ENCODE results near the gene FLNA. TPM values are rescaled to one million over a fixed set of nuclear protein-coding genes. Genes with fewer than 3 reads are reported as not detected.

The FLNA gene
- total RNA-seq, 1 experiment from 2014 or later: 920 TPM

DNA sequence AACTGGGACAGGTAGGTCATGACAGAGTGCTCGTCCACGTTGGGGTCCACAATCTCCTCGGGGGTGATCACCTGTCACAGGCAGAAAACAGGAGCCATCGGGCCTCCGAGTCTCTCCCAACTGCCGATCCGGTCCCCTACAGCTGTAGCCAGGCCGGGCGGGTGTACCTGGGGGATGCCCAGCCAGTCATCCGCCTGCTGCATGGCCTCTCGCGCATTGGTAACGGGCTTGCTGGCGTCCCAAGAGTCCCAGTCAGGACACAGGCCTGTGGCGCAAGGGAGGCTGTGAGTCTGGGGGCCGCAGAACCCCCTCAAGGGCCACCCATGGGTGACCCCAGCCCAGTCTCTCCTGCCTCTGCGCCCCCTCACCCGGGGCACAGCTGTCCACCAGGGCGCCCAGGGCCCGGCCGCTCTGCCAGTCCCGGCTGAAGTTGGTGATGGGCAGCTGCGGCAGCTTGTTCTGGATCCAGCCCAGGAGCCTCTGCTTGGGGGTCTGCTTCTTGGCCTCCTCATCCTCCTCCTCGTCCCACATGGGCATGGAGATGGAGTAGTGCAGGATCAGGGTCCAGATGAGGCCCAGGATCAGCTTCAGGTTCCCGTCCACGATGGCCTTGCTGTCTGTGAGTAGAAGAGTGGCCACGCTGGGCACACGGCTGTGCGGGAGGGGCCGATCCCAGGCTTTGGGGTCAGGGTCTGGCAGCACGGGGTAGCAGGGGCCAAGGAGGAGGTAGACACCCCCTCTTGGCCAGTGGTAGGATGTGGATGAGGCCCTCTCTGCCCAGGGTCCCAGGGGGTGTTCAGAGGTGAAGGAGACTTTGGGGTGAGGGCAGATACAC is 6.7 kb downstream of the FLNA start:
- TF ChIP-seq SIN3A (IDR thresholded peaks at IDR 0.05; ENCODE audit: borderline replicate concordance, insufficient read depth, low read depth, low read length) (no peak), TCF7L2 (IDR thresholded peaks at IDR 0.05; ENCODE audit: low read depth, low read length) (no peak), POLR2AphosphoS5 (IDR thresholded peaks at IDR 0.05; ENCODE audit: low read depth, low read length) (no peak)
- TF ChIP-seq, protein P1, sequence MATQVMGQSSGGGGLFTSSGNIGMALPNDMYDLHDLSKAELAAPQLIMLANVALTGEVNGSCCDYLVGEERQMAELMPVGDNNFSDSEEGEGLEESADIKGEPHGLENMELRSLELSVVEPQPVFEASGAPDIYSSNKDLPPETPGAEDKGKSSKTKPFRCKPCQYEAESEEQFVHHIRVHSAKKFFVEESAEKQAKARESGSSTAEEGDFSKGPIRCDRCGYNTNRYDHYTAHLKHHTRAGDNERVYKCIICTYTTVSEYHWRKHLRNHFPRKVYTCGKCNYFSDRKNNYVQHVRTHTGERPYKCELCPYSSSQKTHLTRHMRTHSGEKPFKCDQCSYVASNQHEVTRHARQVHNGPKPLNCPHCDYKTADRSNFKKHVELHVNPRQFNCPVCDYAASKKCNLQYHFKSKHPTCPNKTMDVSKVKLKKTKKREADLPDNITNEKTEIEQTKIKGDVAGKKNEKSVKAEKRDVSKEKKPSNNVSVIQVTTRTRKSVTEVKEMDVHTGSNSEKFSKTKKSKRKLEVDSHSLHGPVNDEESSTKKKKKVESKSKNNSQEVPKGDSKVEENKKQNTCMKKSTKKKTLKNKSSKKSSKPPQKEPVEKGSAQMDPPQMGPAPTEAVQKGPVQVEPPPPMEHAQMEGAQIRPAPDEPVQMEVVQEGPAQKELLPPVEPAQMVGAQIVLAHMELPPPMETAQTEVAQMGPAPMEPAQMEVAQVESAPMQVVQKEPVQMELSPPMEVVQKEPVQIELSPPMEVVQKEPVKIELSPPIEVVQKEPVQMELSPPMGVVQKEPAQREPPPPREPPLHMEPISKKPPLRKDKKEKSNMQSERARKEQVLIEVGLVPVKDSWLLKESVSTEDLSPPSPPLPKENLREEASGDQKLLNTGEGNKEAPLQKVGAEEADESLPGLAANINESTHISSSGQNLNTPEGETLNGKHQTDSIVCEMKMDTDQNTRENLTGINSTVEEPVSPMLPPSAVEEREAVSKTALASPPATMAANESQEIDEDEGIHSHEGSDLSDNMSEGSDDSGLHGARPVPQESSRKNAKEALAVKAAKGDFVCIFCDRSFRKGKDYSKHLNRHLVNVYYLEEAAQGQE (IDR thresholded peaks at IDR 0.05; ENCODE audit: insufficient read depth in 1 of 2, low read depth in 2 of 2, low read length in 1 of 2): no peak
- TF ChIP-seq, protein P2, sequence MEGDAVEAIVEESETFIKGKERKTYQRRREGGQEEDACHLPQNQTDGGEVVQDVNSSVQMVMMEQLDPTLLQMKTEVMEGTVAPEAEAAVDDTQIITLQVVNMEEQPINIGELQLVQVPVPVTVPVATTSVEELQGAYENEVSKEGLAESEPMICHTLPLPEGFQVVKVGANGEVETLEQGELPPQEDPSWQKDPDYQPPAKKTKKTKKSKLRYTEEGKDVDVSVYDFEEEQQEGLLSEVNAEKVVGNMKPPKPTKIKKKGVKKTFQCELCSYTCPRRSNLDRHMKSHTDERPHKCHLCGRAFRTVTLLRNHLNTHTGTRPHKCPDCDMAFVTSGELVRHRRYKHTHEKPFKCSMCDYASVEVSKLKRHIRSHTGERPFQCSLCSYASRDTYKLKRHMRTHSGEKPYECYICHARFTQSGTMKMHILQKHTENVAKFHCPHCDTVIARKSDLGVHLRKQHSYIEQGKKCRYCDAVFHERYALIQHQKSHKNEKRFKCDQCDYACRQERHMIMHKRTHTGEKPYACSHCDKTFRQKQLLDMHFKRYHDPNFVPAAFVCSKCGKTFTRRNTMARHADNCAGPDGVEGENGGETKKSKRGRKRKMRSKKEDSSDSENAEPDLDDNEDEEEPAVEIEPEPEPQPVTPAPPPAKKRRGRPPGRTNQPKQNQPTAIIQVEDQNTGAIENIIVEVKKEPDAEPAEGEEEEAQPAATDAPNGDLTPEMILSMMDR (IDR thresholded peaks at IDR 0.05): no peak
- ChIA-PET POLR2A (no interaction called here), CTCF (no interaction called here)
- Histone ChIP-seq H3K36me3 (ENCODE audit: control insufficient read depth, insufficient read depth, low read length) (no peaks in the 10 kb centered on the region), H3K27ac (ENCODE audit: low read length) (peak overlapping the region; percentile 83), H3K4me3 (ENCODE audit: low read depth in 2 of 2, low read length in 2 of 2) (no peak overlapping the region; a peak in 1 of 4 replicates), H3K4me1 (ENCODE audit: control insufficient read depth, insufficient read depth, low read length) (peaks cover 15% of the 10 kb centered on the region), H3K27me3 (ENCODE audit: control insufficient read depth, insufficient read depth, low read length) (no peaks in the 10 kb centered on the region), H3K9me3 (ENCODE audit: control insufficient read depth, insufficient read depth, low read depth, low read length) (no peaks in the 10 kb centered on the region)
- in situ Hi-C loops (cut with HindIII; ENCODE audit: low pct_unique_long_range_greater_than_20kb, low sequenced_read_pairs) (no loop called here), intact Hi-C loops (cut with micrococcal nuclease; ENCODE audit: unreplicated experiment) (no loop called here)
- BruUV-seq (replicated peaks): no TSS peak
- DNase-seq (ENCODE audit: low read depth, low spot score) (no peak), ATAC-seq (no peak)

DNA sequence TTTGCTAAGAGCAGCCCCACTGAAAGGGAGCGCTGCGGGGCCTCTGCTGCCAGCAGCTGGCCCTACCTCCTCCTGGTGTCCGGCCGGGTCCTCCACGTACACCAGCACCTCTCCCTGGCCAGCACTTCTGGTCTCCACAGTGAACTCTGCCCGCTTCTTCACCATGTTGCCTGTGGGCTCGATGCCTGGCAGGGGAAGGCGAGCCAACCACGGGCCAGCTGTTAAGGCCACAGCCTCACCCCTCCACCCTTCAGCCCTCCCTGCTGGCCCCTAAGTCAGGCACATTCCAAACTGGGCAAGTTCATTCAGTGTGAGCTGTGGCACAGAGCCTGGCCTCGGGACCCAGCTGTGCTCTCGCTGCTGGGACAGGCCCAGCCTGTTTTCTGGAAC is 7.8 kb downstream of the FLNA start:
- ChIA-PET CTCF (no interaction called here), POLR2A (no interaction called here)
- no peaks in the 10 kb centered on the region for H3K27me3 ChIP-seq (ENCODE audit: control insufficient read depth, insufficient read depth, low read length)
- H3K36me3 ChIP-seq (ENCODE audit: control insufficient read depth, insufficient read depth, low read length): peaks cover 5% of the 10 kb centered on the region; the same call in 1 of the 2 replicates
- no peak overlapping the region for H3K27ac ChIP-seq (ENCODE audit: low read length)
- ATAC-seq (no peak), DNase-seq (ENCODE audit: low read depth, low spot score) (no peak)
- no peaks in the 10 kb centered on the region for H3K9me3 ChIP-seq (ENCODE audit: control insufficient read depth, insufficient read depth, low read depth, low read length)
- intact Hi-C loops (cut with micrococcal nuclease; ENCODE audit: unreplicated experiment): no loop called here
- peaks cover 7% of the 10 kb centered on the region for H3K4me1 ChIP-seq (ENCODE audit: control insufficient read depth, insufficient read depth, low read length)
- in situ Hi-C loops (cut with HindIII; ENCODE audit: low pct_unique_long_range_greater_than_20kb, low sequenced_read_pairs): no loop called here
- BruUV-seq (replicated peaks): TSS peak; percentile 2
- TF ChIP-seq, protein P1 (IDR thresholded peaks at IDR 0.05; ENCODE audit: insufficient read depth in 1 of 2, low read depth in 2 of 2, low read length in 1 of 2): no peak
- TF ChIP-seq TCF7L2 (IDR thresholded peaks at IDR 0.05; ENCODE audit: low read depth, low read length): no peak
- no peak for TF ChIP-seq POLR2AphosphoS5 (IDR thresholded peaks at IDR 0.05; ENCODE audit: low read depth, low read length)
- TF ChIP-seq SIN3A (IDR thresholded peaks at IDR 0.05; ENCODE audit: borderline replicate concordance, insufficient read depth, low read depth, low read length): no peak
- TF ChIP-seq, protein P2 (IDR thresholded peaks at IDR 0.05): no peak
- no peak overlapping the region for H3K4me3 ChIP-seq (ENCODE audit: low read depth in 2 of 2, low read length in 2 of 2)
